ENCODE measurements around the gene CACNA1H.

The CACNA1H gene

DNA sequence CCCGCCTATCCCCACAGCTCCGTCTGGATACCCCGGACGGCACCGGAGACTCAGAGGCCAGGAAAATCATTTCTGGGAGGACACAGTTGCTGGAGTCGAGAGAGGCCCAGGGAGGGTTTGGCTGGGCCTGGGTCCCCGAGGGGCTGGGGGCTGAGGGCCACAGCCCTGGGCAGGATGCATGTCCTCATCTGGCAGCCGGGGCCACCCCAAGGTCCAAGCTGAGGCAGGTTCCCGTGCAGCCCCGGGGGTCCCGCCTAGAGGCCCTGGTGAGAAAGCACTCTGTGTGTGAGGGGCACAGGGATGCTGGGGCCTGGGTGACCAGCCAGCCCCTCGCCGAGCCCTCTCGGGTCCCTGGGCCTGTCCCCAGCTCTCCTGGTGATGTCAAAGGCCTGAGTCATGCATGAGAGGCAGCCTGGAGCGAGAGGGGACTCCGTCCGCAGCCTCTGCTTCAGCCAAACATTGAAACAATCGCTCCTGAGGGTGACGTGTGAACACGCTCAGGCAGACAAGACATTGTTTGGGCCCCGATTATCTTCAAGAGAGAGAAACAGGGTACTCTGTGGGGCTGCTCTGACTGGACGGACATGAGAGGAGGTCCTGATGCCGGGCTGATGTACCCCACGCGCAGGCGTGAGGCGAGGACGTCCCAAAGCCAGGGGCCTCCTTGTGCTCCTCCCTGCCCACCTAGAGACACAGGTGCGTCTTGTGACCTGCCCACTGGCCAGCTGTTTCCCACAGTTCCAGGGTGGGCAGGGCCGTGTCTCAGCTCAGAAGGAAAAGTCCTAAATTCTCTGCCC is 31.1 kb upstream of the CACNA1H start:
- intact Hi-C loops (cut with DNase I): no loop called here

DNA sequence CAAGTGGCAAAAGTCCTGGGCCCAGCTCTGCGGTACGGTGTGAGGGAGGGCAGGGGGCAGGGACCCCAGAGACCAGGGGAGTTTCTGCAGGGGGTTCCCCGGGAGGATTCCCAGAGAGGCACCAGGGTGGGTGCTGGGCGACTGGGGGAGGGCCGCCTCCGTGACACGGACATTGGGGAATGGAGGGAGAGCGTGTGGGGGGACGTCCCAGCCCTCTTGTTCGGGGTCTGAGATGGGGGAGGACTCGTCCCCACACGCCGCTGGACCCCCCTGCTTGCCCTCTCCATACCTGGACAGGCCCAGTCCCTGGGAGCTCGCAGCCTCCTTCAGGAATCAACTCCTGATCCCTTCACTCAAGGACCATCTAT is 30.5 kb upstream of the CACNA1H start:
- intact Hi-C loops (cut with DNase I): no loop called here
- no peak for DNase-seq

More for the DNA sequence above, 31.1 kb upstream of the CACNA1H start:
- no peak for DNase-seq

DNA sequence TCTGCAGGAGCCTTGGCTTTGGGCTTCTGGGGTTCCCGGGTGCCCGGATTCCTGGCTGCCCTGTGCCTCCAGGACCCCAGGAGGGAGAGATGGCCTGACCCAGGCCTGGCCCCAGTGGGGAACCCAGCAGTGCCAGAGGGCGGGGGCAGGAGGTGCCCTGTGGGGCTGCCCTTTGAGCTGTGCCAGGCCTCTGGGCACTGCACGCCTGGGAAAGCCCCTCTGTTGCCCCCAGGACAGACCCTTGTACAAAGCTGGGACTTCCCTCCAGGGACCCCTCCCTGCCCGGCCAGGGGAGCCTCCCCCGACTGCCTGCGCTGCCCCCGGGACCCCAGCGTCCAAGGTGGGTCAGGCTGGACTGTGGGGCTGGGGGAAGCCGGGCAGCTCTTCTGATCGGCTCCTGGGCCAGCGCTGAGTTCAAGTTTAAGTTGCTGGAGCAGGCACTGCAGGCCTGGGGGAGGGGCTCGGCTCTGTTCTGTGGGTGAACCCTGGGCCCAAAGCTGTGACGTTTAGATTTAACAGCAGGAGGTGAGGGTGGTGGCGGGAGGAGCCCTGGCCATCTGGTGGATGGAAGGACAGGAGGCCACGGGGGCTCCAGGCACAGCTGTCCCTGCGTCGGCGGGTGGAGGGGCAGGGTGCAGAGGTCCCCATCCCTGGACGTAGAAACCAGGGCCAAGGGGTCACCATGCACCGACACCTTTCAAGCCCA is 29.2 kb upstream of the CACNA1H start:
- DNase-seq: no peak
- intact Hi-C loops (cut with DNase I): no loop called here

DNA sequence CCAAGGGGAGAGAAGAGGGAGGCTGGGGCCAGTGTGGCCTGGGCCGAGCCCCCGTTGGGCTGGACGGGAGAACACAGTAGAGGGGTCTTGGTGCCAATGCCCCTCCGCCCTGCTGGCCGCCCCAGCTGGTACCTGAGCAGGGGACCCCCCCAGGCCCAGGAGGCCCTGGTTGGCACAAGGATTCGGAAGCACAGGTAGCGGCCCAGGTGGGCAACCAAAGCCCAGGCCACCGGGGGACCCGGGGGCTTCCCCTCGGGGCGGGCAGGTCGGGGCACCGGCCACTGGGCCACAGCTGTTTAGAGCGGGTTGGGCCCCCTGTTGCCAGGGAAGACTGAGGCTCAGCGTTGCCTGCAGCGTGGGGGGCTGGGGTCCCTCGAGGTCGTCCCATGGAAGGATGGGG is 28.6 kb upstream of the CACNA1H start:
- intact Hi-C loops (cut with DNase I): no loop called here
- DNase-seq: no peak

DNA sequence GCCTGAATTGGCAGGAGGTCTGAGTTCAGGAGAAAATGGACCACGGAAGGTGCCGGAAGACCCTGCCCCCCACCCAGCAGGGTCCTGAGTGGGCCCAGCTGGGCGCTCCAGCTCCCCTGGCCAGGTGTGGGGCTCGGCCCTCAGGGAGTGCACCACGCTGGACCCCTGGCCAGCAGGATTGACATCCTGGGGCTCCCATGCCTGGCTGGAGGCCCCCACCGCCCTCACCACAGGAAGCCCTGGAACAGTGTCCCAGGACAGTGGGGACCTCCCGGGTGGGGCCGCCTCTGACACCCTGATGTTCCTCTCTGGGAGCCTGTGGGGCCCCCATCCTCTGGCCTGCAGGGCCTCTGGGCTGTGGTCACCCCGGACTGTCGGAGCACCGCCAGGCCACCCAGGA is 28.1 kb upstream of the CACNA1H start:
- no peak for DNase-seq
- intact Hi-C loops (cut with DNase I): no loop called here

DNA sequence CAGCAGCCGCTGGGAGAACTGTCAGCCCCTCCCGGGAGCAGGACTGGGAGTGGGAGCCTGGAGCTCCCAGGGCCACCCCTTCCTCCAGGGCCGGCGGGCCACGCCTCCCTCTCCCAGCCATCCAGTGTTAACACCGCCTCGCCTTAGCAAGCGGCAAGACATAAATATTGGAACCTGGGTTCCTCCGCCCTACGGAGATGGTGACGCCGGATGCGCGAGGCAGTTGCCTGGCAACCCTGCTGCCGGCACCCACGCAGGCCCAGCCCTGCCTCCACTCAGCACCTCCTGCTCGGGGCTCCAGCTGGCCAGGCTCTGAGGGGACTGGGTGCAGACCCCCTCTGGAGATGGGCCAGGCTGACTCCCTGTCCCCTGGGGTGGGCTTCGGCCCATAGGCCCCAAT is 27.4 kb upstream of the CACNA1H start:
- DNase-seq: peak; percentile 21 to 97 (median 78)
- intact Hi-C loops (cut with DNase I): no loop called here

DNA sequence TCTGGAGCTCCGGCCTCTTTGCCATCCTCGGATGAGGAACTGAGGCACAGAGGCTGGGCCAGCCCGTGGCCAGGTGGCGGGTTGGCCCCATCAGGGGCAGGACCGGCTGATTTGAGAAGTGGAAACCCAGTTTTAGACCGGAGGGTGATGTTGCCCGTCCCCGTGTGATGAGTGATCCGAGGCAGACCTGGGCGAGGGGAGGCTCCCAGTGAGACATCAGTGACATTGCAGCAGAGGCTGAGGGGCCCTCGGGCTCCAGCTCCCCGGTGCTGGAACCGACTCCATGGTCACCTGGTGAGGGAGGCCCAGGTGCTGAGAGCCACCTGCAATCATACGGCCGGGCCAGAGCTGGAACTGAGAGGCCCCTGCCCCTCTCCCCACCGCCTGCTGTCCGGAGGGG is 26.9 kb upstream of the CACNA1H start:
- intact Hi-C loops (cut with DNase I): no loop called here
- no peak for DNase-seq

DNA sequence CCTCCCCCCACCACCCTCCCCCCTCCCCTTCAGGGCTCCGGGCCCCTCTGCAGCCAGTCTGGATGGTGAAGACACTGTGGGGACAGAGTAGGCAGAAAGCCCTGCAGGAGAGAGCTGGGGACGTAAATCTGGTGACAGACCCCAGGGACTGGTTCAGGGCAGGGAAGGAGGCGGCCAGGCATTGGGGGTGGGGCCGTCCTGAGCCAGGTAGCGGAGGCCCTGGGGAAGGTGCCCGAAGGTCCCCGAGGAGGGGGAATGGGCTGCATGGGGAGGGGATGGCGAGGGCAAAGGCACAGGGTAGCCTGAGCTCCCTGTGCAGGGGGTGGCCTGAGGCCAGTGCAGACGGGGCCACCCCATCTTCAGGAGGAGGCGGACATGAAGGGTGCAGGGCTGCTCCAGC is 26.3 kb upstream of the CACNA1H start:
- intact Hi-C loops (cut with DNase I): no loop called here

DNA sequence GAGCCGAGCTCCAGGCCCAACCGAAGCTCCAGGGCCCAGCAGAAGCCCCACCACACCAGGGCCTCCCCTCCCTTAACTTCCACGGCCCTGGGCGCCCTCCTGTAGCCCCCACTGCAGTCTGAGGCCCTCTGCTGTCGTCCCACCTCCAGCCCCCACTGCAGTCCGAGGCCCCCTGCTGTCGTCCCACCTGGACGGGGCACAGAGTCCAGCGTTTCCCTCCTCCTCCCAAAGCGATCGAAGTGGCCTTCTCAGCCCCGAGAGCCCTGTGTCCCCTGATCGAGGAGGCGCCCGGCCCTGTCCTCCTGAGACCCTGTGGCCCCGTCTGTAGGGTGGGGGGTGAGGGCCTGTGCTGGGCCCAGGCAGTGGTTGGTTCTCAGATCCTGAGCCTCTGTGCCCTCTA is 25.8 kb upstream of the CACNA1H start:
- intact Hi-C loops (cut with DNase I): no loop called here

More for the DNA sequence above, 26.3 kb upstream of the CACNA1H start:
- DNase-seq: no peak

DNA sequence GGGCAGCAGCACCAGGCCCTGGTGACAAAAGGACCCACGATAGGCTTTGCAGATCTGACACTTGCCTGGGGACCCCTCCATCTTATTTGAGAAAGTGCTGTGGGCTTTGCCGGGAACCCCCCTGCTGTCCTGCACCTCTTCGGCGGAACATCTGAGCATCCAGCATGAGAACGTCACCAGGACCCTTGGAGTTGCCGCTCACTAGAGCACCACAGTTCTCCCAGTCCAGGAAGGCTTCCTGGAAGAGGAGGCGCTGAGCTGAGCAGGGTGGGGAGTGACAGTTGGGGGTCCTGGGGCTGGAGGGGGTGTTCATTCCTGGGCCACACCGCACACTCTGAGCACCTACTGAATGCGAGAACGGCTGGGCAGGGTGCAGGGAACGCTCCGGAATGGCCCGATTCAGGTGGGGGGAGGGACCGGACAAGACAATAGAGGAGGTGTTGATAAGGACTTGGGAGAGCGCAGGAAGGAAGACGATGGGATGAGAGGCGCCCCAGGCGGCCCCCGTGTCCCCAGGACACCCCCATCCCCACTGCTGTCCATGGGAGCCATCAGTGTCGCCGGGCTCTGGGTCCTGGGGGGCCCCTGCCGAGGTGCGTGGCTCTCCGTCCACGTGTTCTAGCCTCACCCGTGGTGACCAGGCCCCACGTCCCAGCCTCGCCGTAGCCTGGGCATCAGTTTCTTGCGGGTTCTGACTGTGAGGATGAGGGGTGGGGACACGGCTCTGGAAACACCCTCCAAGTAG is 24.8 kb upstream of the CACNA1H start:
- intact Hi-C loops (cut with DNase I): no loop called here
- no peak for DNase-seq

More for the DNA sequence above, 25.8 kb upstream of the CACNA1H start:
- DNase-seq: no peak

DNA sequence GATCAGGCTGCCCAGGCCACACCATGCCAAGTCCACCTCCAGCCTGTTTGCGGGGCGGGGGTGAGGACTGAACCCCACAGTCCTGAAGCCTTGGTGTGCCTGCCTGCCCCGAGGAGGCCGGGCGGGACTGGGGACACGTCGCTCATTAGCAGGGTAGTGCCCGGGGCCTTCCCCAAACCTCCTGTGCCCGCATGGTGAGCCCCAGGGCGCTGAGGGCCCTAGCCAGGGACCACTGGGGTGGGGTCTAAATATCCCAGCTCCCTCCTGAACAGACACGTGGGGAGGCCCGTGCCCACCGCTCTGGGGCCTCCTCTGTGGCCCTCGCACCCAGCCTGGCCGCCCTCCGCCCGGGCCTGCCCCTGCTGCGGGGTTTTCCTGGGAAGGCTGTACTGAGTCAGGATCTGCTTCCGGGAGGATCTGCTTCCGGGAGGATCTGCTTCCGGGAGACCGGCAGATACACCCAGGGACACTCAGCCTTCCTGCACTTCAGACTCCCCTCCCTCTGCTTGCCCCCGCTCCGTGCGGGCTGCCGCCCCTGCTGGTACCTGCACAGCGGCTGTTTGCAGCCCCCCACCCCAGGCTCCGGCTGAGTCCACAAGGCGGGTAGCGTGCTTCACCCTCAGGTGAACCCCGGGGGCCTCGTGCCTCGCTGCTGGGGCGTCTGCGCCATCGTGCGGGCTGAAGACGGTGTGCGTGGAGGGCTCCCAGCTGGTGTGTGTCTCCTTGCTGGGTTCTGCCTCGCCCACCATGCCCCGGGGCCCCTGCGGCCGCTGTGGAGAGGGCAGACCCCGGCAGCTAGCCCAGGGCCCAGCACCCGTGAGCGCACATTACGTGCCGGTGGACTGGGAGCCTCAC is 23.6 kb upstream of the CACNA1H start:
- intact Hi-C loops (cut with DNase I): no loop called here
- no peak for DNase-seq

DNA sequence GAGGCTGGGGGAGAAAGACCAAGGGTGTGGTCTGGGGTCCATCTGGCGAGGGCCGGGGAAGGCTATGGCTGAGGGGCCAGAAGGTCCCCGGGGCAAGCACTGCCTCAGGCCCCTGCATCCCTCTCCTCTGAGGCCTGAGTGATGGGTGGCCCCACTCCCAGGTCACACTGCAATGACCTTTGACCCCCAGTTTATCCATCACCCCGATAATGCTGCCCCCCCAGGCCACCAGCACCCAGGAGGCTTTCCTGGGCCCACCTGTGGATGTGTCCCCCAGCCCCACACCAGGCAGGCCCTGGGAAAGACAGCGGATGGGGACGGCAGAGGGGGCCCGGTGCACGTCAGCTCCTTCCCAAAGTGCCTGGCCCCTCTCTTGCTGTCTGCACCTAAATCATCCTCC is 22.5 kb upstream of the CACNA1H start:
- no peak for DNase-seq
- intact Hi-C loops (cut with DNase I): no loop called here

DNA sequence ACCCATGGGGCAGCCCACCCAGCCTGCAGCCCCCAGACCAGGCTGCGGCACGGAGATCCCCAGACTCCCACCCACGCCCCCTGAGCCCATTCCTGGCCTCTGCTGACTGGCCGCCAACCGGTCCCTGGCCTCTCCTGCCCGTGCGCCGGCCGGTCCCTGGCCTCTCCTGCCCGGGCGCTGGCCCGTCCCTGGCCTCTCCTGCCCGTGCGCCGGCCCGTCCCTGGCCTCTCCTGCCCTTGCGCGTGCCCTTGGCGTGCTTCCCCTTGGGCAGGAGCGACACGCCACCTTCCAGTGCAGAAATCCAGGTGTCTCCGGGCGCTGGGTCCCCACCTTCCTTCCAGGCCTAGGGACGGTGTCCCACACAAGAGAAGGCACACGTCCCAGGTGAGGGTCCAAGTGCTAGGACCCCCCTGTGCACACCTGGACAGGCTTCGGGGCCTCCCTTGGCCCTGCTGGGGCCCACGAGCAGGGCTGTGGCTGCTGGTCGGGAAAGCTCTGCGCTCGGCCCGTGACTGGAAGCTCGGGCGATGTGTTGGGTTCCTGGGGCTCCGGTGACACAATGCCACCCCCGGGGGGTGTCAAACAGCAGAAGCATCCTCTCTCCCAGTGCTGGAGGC is 21.4 kb upstream of the CACNA1H start:
- no peak for DNase-seq
- intact Hi-C loops (cut with DNase I): no loop called here

DNA sequence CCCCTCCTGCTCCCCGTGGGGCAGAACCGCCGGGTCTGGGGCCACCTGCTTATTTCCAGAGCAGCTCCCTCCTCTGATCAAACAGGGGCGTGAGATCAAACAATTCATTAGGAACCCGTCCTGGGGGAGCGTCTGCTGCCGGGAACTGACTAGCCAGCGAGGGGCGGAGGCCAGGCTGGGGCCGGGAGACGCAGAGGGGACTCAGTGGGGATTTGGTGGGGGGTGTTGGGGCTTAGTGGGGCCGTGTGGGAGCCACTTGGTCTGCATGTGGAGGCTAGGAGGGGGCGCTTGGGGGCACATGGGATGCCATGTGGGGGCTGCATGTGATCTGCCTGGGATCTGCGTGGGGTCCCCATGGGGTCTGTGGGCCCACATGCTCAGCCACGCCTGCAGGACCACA is 20.5 kb upstream of the CACNA1H start:
- no peak for DNase-seq
- intact Hi-C loops (cut with DNase I): no loop called here

DNA sequence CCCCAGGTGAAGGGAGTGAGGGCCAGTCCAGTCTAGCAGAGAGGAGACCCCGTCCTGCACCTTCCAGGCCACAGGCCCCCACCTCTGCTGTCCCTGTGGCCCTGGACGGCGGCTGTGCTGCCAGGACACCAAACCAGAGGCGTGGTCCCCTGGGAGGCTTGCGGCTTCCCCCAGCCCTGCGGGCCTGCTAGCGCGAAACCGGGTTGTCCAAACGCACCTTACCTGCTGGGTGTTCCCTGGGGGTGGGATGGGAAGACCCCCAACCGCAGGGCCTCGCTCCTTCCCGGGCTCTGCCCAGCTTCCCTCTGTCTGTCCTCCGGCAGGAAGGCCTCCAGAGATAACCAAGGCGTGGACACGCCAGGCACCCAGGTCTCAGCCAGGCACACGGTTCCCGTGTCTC is 19.6 kb upstream of the CACNA1H start:
- intact Hi-C loops (cut with DNase I): no loop called here
- no peak for DNase-seq

DNA sequence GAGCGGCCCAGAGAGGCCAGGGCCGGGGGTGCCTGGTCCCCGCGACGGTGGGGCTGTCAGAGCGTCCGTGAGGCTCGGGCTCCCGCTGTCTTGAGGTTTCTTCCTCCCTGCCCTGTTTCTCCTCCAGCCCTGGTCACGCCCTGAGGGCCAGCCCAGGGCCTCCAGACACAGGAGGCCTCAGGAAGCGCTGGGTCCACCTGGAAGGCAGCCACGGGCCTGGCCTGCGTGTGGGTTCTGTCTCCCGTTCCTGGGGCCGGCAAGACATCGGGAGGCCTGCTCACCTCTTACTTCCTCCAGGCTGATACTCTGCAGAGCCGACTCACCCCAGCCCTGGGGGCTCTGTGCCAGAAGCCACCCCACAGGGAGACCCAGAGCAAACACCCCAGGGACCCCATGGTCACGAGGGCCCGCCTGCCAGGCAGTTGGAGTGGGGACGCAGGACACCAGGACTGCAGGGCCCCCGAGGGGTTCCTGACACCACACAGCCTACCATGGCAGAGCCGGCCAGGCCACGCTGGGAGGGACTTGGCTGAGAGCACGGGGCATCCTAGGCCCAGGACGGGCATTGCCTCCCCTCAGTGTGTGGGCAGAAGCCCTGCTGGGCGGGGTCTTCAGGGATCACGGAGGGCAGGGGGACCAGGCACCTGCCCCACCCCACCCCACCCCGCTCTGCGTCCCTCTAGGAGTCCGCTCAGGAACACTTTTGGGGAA is 18.9 kb upstream of the CACNA1H start:
- intact Hi-C loops (cut with DNase I): no loop called here
- no peak for DNase-seq

DNA sequence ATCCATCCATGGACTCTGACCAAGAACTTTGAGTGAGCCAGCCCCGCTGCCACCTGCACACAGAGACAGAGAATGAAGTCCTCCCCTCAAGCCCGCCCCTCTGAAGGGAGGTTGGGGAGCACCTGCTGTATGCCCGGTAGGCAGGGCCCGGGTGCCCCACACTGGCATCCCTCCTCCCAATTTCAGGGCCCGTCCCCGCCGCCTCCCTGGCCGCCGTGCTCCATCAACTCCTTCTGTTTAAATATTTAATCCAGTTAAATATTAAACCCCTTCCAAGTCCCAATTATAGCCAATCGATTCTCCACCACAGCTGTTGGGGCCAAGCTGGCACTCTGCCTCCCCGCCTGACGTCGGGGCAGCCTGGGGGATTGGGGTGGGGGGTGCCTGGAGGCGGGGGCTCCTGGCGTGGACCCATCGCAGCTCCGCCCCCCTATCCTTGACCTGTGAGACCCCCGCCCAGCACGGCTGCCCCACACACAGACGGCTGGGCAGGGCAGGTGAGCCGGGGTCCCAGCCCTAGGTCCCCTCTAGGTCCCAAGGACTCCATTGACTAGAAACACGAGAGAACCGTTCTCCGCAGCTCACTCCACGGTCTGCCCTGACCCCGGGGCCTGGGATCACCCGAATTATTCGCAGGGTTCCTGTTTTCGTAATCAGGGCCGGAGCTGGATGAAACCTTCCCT is 18.0 kb upstream of the CACNA1H start:
- intact Hi-C loops (cut with DNase I): no loop called here
- DNase-seq: no peak

DNA sequence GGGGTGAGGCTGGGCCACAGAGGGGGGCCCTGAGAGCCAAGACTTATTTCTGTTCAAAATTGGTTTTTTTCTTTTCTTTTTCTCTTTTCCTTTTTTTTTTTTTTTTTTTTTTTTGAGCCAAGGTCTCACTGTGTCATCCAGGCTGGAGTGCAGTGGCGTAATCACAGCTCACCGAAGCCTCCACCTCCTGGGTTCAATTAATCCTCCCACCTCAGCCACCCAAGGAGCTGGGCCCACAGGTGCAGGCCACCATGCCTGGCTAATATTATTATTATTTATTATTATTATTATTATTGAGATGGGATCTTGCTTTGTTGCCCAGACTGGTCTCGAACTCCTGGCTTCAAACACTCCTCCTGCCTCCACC is 17.5 kb upstream of the CACNA1H start:
- intact Hi-C loops (cut with DNase I): no loop called here
- DNase-seq: no peak

DNA sequence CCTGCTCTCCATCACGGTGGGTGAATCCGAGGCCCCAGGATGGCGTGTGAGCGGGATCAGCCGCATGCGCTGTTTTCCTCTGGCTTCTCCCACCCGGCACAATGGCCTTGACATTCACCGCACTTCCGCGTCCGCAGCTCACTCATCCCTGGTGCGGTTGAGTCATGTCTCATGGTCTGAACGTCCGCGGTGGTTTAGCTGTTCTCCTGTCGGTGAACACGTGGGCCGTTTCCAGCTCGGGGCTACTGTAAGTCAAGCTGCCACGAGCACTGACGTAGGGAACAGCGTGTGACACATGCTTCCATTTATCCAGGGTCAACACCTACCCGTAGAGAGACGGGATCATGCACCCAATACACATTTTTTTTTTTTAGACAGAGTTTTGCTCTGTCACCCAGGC is 15.3 kb upstream of the CACNA1H start:
- DNase-seq: no peak
- intact Hi-C loops (cut with DNase I): no loop called here

All from posterior cingulate gyrus (tissue), 11 donors.